ENCODE results near the gene SRCAP.

SRCAP gene

DNA sequence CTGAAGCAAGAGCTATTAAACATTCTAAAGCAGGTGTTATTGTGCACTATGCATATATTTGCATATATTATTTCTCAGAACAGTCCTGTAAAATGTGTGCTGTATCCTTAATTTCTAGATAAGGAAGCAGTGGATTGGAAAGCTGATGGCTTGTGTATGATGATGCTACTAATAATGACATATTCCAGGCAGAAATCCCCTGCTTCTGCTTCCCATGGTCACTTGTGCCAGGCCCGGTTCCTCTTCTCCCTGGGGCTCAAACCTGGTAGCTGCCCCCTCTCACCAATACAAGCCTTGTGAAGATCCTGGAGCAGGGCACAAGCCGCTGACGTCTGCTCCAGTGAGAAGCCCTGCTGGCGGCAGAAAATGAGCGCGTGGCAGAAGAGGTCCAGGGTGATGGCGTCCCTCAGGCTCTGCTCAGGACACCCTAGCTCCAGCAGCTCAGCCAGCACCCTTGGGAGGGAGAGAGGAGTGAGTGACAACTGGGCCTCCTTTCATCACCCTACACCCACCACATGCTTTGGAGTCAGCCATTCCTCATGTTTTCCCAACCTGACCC is 61.1 kb downstream of the SRCAP start:
- peak; percentile 29 for DNase-seq

DNA sequence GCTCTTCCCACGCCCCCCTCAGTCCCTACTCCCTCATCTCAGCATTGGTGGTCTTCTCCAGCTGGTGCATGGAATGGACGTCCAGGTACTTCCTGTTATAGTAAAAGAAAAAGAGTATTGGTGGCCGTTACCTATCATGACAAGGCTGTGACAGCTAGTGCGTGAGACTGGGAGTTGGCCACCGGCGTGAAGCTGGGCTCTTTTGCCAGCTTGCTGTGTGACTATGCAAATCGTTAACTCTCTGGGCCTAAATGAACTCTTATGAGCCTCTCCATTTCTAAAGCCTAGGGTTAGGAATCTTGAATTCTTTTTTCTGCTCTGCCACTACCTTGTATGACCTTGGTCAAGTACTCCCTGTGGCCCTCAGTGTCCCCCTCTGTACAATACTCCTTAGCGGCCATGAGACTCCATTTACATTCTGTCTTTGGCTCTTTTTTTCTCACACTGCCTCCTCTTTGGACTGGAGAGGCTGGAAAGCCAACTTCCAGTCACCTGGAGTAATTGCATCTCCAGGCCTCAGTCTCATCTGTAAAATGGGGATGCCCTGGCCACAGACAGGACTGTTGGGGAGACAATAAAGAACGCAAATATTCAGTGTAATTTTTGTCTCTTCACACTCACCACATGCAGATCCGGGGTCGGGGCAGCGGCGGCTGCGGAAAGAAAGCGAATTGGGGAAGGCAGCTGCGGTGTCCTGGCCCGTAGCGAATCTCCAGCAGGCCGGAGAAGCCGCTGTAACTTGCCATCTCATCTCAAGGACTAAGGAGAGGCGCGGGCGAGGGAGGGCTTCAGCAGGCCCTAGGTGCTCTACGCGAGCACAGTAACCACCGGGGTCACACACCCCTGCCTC is 61.8 kb downstream of the SRCAP start:
- DNase-seq: no peak

DNA sequence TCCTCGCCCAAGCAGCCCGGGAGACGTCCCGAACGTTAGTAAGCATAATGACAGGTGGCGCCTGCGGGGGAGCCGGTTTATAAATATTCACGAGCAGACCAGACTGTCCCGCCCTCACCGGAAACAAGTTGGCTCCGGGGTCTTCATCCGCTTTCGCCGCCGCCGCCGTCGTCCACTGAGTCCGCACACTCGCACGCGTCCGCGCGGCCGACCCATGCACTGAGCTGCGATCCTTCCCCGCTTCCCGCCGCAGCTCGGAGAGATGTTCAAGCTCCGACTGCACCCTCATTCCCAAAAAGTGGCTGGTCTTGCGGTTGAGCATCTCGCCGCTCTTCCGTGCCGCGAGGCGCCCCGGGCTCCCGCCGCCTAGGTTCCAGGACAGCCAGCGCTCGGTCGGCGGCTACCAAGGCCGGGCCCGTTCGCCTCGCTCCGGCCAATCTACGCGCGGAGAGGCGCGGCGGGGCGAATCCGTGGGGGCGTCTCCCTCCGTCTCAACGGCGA is 62.5 kb downstream of the SRCAP start:
- DNase-seq: no peak

DNA sequence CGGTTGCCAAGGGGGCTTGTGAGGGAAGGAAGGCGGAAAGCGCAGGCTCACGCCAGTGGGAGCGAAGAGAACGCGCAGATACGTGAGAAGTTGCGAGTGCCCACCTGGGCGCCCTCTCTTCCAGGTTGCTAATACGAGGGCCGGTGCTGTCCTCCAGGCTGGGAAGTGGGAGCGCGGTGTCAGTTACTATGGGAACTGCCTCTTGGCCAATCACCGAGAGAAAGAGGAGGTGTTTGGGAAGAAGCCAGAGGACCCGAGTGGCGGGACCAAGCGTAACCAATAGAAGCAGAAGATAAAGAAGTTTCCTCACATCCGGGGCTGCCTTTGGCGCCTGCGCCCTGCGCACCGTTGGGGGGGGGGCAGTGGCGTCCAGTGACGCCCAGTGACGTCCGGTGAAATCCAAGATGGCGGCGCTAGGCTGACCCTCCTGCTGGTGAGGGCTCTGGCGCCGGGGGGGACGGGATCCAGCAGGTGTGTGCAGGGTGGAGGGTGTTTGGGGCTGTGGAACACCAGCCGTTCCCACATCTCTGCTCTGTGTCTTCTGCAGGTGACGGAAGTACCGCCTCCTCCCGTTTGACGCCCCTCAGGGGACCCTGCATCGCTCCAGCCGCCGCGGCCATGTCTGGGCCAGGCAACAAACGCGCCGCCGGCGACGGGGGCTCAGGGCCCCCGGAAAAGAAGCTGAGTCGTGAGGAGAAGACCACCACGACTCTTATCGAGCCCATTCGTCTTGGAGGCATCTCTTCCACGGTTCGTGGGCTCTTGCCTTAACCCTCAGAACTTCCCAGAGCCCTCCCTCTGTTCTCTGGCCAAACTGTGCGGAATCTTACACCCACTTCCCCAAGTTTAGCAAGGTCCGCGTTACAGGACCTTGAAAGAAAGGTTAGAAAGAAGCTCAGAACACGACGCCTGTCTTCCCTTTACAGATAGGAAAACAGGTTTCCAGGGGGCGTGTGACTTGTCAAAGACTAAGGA is 63.2 kb downstream of the SRCAP start, which contains the start of the genes CFAP119 and RNF40:
CFAP119 (minus strand) TSS at position 135 of the 975 bp plus-strand sequence. CDS start 314 bp downstream, outside the sequence.
RNF40 (plus strand) TSS at position 395 of the 975 bp plus-strand sequence; CDS start at position 619, 224 bp downstream.
- DNase-seq: peak; percentile 98

DNA sequence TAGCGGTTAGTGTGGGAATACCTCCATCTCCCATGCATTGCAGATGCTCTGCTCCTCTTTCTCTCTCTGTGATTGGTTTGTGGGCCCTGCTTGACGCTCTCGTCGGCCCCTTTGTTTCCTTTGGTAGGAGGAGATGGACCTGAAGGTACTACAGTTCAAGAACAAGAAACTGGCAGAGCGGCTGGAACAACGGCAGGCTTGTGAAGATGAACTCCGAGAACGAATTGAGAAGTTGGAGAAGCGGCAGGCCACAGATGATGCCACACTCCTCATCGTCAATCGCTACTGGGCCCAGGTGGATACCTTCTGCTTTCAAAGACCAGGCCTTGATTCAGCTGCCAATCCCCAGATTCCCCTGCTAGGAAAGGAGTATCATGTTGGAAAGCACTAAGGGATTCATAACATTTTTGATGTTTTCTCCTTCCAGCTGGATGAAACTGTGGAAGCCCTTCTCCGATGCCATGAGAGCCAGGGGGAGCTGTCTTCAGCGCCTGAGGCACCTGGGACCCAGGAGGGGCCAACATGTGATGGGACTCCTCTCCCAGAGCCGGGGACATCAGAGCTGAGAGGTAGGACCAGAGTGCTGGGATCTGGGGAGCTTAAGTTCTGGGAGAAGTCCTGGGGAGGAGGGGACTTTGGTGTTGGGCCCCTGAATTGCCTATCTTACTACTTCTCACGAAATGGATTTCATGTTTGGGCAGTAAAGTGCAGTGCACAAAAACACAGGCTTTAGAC is 64.2 kb downstream of the SRCAP start:
- no peak for DNase-seq

DNA sequence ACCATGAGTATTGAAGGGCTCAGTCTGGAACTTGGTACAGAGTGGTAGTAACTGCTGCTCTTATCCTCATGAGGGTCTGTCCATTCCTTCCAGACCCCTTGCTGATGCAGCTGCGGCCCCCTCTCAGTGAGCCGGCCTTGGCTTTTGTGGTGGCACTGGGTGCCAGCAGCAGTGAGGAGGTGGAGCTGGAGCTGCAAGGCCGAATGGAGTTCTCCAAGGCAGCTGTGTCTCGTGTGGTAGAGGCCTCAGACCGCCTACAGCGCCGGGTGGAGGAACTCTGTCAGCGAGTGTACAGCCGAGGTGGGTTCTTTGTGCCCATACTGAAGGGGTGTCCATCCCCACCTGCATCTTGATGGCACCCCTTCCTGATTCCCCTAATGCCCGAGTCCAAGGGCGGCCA is 65.1 kb downstream of the SRCAP start:
- DNase-seq: no peak

DNA sequence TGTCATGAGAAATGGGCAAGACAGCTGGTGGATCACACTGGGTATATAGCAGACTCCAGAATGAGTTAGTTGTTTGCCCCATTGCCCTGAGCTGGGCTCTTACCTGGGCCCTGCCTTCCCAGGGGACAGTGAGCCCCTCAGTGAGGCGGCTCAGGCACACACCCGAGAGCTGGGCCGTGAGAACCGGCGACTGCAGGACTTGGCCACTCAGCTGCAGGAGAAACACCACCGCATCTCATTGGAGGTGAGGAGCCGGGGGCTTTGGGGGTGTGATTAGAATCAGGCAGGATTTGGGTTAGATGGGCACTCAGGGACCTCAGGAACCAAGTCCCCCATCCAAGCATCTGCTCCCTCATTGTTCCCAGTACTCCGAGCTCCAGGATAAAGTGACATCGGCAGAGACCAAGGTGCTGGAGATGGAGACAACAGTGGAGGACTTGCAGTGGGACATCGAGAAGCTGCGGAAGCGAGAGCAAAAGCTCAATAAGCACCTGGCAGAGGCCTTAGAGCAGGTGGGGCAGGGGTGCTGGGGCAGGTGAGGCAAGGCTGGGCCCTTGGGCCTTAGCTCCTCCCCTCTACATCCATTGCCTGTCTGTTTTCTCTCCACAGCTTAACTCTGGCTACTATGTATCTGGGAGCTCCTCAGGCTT is 66.0 kb downstream of the SRCAP start:
- no peak for DNase-seq

DNA sequence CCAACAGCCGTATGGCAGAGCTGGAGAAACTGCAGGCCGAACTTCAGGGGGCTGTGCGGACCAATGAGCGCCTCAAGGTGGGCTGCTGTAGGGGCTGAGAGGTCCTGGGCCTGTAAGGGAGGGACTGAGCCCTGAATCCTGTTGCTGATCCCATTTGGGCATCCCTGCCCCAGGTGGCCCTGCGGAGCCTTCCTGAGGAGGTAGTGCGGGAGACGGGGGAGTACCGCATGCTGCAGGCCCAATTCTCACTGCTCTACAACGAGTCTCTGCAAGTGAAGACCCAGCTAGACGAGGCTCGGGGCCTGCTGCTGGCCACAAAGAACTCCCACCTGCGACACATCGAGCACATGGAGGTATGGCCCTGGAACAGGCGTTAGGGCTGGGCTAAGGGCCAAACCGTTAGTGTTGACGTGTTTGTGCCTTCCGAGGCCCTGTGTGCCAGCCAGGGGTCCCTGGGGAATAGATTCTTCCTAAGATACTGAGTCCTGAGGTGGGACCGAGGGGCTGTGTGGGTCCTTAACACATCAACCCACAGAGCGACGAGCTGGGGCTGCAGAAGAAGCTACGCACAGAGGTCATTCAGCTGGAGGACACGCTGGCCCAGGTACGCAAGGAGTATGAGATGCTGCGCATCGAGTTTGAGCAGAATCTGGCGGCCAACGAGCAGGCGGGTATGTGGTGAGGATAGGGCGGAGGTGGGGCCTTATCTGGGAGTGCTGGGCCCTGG is 67.4 kb downstream of the SRCAP start:
- DNase-seq: no peak

DNA sequence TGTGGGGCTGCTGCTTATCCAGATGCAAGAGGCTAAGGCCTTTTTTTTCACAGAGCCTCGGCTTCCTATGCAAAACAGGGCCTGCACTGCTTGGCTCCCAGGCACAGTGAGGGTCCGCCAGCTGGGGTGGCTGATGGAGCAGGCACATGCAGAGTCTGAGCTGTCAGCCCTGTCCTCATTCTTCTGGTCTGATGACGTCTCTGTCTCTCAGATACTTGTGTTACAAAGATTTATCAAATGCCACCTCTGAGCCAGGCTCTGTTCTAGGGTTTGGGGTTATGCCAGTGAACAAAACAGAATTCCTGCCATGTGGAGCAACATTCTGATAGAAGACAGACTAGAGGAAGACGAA is 67.9 kb downstream of the SRCAP start:
- no peak for DNase-seq

DNA sequence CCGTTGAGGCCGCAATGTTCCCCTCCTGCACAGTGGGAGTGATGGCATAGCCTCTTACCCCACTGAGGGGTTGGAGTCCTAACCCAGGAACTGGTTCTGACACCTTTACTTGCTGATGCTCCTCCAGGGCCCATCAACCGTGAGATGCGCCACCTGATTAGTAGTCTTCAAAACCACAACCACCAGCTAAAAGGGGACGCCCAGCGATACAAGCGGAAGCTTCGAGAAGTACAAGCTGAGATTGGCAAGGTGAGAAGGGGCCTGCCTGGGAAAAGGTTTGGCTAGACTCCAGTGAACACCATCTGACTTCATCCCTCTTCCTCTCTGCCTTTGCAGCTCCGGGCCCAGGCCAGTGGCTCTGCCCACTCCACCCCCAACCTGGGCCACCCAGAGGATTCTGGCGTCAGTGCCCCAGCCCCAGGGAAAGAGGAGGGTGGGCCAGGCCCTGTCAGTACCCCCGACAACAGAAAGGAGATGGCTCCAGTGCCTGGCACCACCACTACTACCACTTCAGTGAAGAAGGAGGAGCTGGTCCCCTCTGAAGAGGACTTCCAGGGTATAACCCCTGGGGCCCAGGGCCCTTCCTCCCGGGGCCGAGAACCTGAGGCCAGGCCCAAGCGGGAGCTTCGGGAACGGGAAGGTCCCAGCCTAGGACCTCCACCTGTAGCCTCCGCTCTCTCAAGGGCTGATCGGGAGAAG is 68.9 kb downstream of the SRCAP start:
- no peak for DNase-seq

DNA sequence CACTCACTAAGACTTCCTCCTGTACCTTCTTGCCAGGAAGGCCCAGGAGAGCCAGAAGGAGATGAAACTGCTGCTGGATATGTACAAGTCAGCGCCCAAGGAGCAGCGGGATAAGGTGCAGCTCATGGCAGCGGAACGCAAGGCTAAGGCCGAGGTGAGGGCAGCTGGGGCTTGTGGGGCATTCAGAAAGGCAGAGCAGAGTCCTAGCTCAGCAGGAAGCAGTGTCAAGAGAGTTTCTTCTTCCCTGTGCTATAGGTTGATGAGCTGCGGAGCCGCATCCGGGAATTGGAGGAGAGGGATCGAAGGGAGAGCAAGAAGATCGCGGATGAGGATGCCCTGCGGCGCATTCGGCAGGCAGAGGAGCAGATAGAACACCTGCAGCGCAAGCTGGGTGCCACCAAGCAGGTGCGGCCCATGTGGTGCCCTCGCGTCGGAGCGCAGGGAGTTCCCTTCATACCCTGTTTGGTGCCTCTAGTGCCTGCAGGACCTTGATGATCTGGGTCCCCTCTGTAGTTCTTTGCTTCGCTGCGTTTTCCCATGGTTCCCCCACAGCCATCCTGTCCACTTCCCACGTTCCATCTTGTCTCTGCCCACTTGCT is 69.7 kb downstream of the SRCAP start:
- DNase-seq: no peak

DNA sequence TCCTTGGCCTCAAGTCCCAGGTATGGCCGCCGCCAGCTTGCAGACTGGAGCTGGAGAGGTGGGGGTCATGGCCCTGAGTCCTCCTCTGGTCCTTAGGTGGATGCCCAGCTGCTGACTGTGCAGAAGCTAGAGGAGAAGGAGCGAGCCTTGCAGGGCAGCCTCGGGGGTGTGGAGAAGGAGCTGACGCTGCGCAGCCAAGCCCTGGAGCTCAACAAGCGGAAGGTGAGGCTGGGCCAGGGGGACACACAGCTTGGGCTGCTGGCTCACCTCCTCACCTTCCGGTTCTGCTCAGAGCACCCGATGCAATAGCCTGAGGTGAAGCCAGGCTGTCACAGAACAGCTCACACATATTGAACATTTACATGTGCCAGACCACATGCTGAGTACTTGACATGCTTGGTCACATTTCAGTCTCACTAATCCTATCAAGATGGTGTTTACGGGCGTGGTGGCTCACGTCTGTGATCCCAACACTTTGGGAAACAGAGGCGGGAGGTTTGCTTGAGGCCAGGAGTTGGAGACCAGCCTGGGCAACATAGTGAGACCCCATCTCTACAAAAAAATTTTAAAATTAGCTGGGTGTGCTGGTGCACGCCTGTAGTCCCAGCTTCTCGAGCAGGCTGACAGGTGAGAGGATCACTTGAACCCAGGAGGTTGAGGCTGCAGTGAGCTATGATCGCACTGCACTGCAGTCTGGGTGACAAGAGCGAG is 70.6 kb downstream of the SRCAP start:
- DNase-seq: no peak

DNA sequence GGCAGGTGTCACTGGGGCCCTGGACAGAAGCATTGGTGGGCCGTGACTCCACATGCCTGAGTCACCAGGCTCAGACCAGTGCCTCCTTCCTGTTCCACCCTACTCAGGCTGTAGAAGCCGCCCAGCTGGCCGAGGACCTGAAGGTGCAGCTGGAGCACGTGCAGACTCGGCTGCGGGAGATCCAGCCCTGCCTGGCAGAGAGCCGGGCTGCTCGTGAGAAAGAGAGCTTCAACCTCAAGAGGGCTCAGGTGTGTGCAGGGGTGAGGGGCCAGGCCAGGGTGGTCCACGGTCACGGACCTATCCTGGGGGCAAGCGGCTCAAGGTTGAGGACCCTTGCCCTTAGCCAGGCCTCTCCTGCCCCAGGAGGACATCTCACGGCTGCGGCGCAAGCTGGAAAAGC is 72.8 kb downstream of the SRCAP start:
- DNase-seq: no peak

DNA sequence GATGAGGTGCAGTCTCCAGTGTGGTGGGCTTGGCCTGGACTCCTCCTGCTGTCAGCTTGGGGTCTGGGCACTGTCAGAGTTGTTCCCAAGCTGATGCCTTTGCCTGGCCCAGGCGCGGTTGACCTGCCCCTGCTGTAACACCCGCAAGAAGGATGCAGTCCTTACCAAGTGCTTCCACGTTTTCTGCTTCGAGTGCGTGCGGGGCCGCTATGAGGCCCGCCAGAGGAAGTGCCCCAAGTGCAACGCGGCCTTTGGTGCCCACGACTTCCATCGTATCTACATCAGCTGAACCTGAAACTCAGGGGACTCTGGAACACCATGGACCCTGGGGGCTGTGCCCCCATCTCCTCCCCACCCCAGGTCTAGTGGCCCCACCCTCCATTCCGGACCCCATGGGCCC is 74.9 kb downstream of the SRCAP start:
- no peak for DNase-seq

DNA sequence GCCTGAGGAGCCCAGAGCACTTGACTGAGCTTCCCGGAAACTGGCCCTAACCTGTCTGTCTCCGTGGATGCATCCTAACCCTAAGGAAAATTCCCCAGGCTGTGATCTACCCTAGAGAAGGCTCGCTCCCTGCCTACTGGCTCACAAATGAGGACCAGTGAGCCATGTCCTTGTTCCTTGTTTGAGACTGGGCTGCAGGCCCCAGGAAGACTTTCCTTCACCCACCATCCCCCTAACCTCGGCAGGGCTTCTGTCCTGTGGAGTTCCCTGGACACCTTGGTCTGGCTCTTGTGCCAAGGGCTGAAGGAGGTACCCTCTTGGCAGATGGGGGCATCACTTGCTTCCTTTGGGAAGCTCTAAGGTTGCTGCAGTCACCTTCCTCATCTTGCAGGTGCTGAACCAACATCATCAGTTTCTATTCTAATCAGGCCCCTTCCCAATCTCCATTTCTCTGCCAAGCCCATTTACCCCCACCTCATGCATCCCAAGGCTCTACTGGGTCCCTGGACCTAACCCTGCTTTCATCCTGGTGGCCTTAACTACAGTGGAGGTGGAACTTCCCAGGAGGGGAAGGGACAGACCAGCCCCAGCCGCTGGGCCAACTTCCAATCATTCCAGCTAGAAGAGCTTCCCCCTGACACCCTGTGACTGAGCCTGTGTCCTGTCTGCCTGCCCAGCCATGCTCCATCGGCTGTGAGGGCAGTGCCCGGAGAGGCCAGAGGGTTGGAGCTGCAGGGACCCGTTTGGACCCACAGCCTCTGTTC is 75.6 kb downstream of the SRCAP start:
- no peak for DNase-seq

DNA sequence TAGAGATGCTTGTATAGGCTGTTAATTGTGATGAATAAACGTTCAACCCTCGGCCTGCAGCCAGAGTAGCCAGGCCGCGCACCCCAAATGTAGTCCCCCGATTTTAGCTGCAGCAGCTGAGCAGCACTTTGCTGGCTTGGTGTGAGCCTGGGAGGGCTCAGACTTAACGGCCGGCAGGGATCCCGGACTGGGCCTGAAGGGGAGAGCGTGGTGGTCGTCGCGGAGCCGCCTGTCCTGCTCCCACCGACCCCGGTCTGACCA is 76.1 kb downstream of the SRCAP start:
- DNase-seq: no peak

DNA sequence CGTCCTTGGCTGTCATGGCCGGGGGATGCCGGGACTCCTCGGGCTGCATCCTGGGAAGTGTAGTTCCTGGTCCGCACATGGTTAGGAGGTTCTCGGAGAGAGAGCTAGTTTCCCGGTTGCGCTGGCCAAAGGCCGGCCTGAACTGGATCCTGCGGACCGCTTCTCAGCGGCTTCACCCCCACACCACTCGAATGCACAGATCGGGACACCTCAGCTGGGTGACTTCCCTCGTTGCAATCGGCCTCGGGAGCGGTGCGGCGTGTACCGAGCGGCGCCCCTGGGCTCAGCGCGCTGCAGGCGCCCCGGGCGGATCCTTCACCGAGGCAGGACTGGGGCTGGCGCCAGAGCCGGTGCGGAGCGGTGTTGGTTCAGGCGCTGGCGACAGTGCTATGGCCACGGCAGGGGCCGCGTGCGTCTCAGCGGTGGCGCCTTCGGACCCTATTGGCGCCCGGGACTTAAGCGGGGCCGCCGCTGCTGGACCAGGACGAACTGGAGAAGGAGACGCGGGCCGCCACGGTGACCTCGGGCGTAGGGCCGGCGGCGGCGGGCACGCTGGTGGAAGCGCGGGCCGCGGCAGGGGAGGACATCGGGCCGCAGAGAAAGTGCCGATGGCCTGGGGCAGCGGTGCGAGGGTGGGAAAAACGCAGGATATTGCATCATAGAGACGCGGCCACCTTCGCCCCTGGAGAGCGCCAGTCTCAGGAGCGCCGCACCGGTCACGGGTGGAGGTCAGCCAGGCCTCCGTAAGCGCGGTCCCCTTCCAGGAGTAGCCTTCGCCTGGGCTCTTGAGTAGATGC is 76.6 kb downstream of the SRCAP start:
- peak; percentile 63 for DNase-seq

Data from inflammatory macrophage treated with lipopolysaccharide for 4 hours (primary cell).